IPS-18a (cell line): ENCODE measurements around the gene MUC2.
"Not testable (repeated sequence)": the region's sequence is repeated elsewhere in the genome, so short reads cannot be mapped to it uniquely, and the experiment has no call there.

Experiments used
- H3K27ac ChIP-seq: one replicate; pipeline ENCODE4 v1.5.1; 2013; ENCODE audit warnings: low read length
- H3K27me3 ChIP-seq: one replicate; pipeline ENCODE4 v1.6.1; 2013; ENCODE audit warnings: mild to moderate bottlenecking, low read length; ENCODE audit not compliant: control insufficient read depth, insufficient read depth
- H3K36me3 ChIP-seq: one replicate; pipeline ENCODE4 v1.6.1; 2013; ENCODE audit warnings: low read depth, low read length; ENCODE audit not compliant: control insufficient read depth
- H3K4me1 ChIP-seq: one replicate; pipeline ENCODE4 v1.6.1; 2013; ENCODE audit warnings: low read depth, low read length; ENCODE audit not compliant: control insufficient read depth
- H3K4me3 ChIP-seq: one replicate; pipeline ENCODE4 v1.5.1; 2013; ENCODE audit warnings: low read length
- H3K9ac ChIP-seq: one replicate; pipeline ENCODE4 v1.6.1; 2013; ENCODE audit warnings: mild to moderate bottlenecking, low read length, moderate library complexity
- H3K9me3 ChIP-seq: one replicate; pipeline ENCODE4 v1.6.1; 2013; ENCODE audit warnings: low read depth, low read length; ENCODE audit not compliant: control insufficient read depth

The MUC2 gene

GRCh38 chr11:1109101-1109917 lies 34.6 kb downstream of the MUC2 start:
- Histone ChIP-seq H3K27me3 (no peaks in the 10 kb centered on the region), H3K9ac (no peak overlapping the region), H3K4me1 (no peaks in the 10 kb centered on the region), H3K36me3 (no peaks in the 10 kb centered on the region), H3K9me3 (no peaks in the 10 kb centered on the region), H3K27ac (no peak overlapping the region), H3K4me3 (no peak overlapping the region)

GRCh38 chr11:1109918-1110705 lies 35.4 kb downstream of the MUC2 start:
- Histone ChIP-seq H3K4me1 (no peaks in the 10 kb centered on the region), H3K36me3 (no peaks in the 10 kb centered on the region), H3K9me3 (no peaks in the 10 kb centered on the region), H3K27ac (no peak overlapping the region), H3K9ac (no peak overlapping the region), H3K27me3 (no peaks in the 10 kb centered on the region), H3K4me3 (no peak overlapping the region)

- Histone ChIP-seq H3K4me3 (no peak overlapping the region), H3K27ac (no peak overlapping the region), H3K36me3 (no peaks in the 10 kb centered on the region), H3K9me3 (no peaks in the 10 kb centered on the region), H3K27me3 (no peaks in the 10 kb centered on the region), H3K9ac (no peak overlapping the region), H3K4me1 (no peaks in the 10 kb centered on the region)
These were observed 37.0 kb downstream of the MUC2 start for GRCh38 chr11:1111545-1112212.

GRCh38 chr11:1112351-1113191 lies 37.9 kb downstream of the MUC2 start:
- Histone ChIP-seq H3K9ac (no peak overlapping the region), H3K36me3 (no peaks in the 10 kb centered on the region), H3K4me3 (no peak overlapping the region), H3K4me1 (no peaks in the 10 kb centered on the region), H3K9me3 (no peaks in the 10 kb centered on the region), H3K27ac (no peak overlapping the region), H3K27me3 (no peaks in the 10 kb centered on the region)

GRCh38 chr11:1113405-1114201 lies 38.9 kb downstream of the MUC2 start:
- Histone ChIP-seq H3K27ac (no peak overlapping the region), H3K27me3 (no peaks in the 10 kb centered on the region), H3K36me3 (no peaks in the 10 kb centered on the region), H3K4me3 (no peak overlapping the region), H3K4me1 (no peaks in the 10 kb centered on the region), H3K9ac (no peak overlapping the region), H3K9me3 (no peaks in the 10 kb centered on the region)

- not testable (repeated sequence) for H3K9ac ChIP-seq, H3K4me3 ChIP-seq, H3K36me3 ChIP-seq, H3K9me3 ChIP-seq, H3K27ac ChIP-seq, H3K27me3 ChIP-seq, H3K4me1 ChIP-seq
These were observed 40.6 kb downstream of the MUC2 start for GRCh38 chr11:1115292-1115691.

- Histone ChIP-seq H3K36me3 (no peaks in the 10 kb centered on the region), H3K4me3 (no peak overlapping the region), H3K27me3 (no peaks in the 10 kb centered on the region), H3K27ac (no peak overlapping the region), H3K9me3 (no peaks in the 10 kb centered on the region), H3K4me1 (no peaks in the 10 kb centered on the region), H3K9ac (no peak overlapping the region)
These were observed 41.4 kb downstream of the MUC2 start for GRCh38 chr11:1116104-1116503.

- Histone ChIP-seq H3K36me3 (no peaks in the 10 kb centered on the region), H3K27me3 (no peaks in the 10 kb centered on the region), H3K27ac (no peak overlapping the region), H3K4me1 (no peaks in the 10 kb centered on the region), H3K4me3 (no peak overlapping the region), H3K9ac (no peak overlapping the region), H3K9me3 (no peaks in the 10 kb centered on the region)
These were observed 42.2 kb downstream of the MUC2 start for GRCh38 chr11:1116666-1117390.

GRCh38 chr11:1117992-1118391 lies 43.3 kb downstream of the MUC2 start:
- H3K9ac ChIP-seq = no peak overlapping the region

More at GRCh38 chr11:1117992-1118391, 43.3 kb downstream of the MUC2 start:
- Histone ChIP-seq H3K27ac (no peak overlapping the region), H3K4me3 (no peak overlapping the region), H3K36me3 (no peaks in the 10 kb centered on the region), H3K4me1 (no peaks in the 10 kb centered on the region), H3K9me3 (no peaks in the 10 kb centered on the region), H3K27me3 (no peaks in the 10 kb centered on the region)
